Measurements from ENCODE around the gene GLI1. TPM values are rescaled to one million over a fixed set of nuclear protein-coding genes. Genes with fewer than 3 reads are reported as not detected.

GLI1 gene
- 7.4 to 12.6 TPM (median 10.1 TPM) in 5 replicates for total RNA-seq (2022; extraction: Qiagen RNA extraction)

DNA sequence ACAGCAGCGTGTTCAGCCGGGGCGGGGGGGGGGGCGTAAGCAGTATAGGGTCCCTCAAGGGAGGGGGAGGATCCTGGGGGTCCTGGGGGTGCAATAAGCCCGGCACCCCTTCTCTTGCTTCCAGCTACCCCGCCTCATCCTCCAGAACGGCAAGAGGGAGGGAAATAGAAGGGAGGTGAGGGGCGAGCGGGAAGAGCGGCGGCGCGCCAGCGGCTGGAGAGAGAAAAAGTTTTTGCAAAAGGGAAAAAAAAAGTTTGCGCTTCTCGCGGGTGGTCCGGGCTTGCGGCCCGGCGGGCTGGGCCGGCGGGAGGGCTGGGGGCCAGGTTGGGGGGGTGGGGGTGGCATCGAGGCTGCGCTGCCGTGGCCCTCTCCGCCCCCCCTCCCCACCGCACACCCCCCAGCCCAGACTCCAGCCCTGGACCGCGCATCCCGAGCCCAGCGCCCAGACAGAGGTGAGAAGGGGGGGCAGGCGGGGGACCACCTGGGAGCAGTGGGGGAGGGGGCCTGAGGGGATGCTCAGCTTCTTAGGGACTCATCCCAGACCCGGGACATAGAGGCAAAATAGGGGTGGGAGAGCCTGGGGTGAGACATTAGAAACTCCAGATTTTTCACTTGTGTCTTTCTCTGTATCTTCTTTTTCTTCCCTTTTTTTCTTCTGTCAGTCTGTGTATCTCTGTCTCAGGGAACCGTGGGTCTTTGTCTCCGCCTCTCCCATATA, at the start of gene GLI1:
Gene GLI1 (plus strand): TSS at position 36 of the 718 bp plus-strand sequence. CDS start 3,907 bp downstream, outside the sequence.

DNA sequence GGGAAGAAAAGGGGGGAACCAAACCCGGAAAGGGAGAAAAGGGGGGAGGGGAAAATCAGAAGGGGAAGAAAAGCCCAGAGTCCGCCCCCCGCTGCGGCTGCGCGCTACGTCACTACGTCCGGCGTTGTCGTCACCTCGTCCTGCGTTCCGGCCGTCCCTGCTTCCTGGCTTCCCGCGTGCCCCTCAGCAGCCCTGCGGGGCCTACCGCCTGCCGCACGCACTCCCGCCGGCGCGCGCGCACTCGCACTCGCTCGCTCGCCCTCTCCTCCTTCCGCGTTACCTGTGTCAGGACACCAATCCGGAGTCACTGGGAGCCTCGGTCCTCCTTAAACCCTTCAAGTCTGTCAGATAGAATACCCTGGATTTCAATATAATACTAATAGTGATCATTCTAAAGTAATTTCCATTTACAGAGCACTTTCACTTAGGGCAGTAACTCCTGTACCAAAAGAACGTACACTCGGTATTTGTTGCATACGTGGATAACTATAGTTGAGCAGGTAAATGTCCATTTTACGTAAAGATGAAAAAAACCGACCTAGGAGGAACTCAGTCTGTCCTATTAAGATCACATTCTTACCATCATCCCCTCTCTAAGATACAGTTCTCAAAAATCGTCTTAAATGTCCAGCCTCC, 28.5 kb upstream of the GLI1 start, which contains the start of gene R3HDM2:
Gene R3HDM2 (minus strand): TSS at position 113 of the 636 bp plus-strand sequence. CDS start 120,615 bp downstream, outside the sequence.

DNA sequence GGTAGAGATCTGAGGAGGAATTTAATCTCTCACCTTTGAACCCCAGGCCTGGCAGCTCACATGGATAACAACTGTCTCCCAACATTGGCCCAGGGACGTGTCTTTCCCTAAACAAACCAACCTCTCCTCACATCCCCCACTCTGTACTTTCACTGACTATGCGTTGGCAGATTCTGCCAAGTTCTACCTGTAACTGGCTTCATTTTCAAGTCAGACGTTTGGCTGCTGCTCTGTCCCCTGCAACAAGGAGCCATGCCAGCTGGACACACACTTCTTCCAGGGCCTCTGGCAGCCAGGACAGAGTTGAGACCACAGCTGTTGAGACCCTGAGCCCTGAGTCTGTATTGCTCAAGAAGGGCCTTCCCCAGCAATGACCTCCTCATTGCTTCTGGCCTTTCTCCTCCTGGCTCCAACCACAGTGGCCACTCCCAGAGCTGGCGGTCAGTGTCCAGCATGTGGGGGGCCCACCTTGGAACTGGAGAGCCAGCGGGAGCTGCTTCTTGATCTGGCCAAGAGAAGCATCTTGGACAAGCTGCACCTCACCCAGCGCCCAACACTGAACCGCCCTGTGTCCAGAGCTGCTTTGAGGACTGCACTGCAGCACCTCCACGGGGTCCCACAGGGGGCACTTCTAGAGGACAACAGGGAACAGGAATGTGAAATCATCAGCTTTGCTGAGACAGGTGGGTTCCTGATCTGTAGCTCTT, 24.9 kb upstream of the GLI1 start, which contains the start of gene INHBC:
Gene INHBC (plus strand): TSS at position 268 of the 707 bp plus-strand sequence. CDS start 103 bp downstream, at position 371.

DNA sequence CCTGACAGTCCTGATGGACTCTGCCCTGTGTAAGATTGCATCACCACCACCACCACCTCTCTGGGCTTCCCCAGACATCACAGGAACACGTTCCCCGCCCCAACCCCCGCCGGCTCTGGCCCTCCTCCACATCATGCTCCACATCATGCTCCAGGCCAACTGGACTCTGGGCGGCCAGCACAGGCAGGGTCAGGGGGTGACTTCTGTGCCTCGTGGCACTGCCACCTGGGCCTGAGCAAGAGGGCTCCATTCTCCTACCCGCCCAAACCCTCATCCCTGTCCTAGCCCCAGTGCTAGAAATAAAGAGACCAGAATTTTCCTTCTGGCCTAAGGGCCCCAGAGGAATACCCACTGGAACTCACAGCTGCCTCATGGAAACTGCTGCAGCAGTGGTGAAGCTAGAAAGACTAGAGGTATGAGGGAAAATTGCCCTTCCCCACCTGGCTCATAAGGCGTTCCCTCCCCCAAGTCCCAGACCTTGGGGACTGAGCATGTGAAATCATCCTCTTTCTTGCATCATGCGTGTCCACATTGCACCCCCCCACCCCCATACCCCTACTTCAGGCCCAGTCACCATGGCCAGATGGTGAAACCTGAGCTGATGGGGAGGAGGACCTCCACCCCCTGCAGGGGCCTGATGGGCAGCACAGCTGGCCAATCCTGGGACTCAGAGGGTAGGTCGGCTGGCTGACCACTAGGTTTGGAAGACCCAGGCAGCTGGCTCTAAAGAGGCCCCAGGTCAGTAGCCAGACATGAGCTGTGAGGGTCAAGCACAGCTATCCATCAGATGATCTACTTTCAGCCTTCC, 4.8 kb upstream of the GLI1 start, which contains the start of gene INHBE:
Gene INHBE (plus strand): TSS at position 742 of the 808 bp plus-strand sequence. CDS start 230 bp downstream, outside the sequence.

DNA sequence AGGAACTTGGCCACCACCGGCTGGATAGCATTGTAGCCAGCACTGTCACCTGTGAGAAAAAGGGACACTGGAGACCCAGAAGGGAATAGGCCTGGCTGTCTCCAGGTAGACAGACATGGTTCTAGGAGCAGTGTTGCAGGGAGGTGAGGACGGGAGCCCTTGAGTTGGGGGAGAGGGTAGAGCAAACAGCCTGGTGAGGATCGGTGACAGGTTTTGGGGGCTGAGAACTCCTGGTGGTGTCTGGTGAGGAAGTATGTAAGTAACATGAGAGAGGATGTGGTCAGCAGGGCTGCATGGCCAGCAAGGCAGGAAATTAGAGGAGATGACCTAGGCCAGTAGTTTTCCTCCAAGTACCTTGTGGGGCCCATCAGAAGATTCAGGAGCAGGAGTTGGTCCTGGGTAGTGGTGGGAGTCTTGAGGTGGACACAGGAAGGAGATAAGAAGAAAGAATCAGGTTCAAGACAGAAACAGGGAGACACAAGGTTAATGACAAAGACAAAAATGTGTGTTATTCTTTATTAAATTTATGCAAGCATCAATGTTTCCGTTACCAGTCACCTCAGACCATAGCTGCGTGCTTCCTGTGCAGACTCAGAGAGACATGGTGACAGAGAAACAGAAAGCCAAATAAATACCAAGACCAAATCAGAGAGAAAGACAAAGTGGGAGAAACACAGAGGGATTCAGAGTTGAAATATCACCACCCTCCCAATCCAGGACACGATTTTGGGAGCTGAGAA, 20.0 kb downstream of the GLI1 start, which contains the start of gene ARHGAP9:
Gene ARHGAP9 (minus strand): TSS at position 491 of the 740 bp plus-strand sequence. CDS start 460 bp downstream, at position 31.

DNA sequence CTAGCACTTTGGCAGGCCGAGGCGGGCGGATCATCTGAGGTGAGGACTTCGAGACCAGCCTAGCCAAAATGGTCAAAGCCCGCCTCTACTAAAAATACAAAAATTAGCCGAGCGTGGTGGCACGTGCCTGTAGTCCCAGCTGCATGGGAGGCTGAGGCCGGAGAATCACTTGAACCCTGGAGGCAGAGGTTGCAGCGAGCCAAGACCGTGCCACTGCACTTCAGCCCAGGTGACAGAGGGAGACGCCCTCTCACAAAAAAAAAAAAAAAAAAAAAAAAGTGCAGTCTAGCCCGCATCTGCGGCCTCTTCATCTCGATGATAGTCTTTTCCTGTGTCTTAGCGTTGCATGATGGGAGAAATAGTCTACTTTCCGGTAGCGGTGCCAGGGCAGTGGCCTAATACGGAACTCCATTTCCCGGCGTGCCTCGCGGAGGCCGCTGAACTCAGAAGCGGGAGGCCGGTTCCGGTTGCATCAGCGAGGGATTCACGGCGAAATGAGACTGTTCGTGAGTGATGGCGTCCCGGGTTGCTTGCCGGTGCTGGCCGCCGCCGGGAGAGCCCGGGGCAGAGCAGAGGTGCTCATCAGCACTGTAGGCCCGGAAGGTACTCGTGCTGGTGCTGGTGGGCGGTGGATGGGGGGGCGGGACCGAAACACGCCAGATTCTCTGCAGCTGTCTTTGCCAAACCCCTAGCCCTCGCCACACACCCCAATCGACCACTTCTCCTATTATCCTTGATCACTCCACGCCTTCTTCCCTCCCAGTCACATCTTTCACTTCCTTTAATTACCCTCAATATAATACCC, 28.2 kb downstream of the GLI1 start, which contains the start of gene MARS1:
Gene MARS1 (plus strand): TSS at position 472 of the 805 bp plus-strand sequence. CDS start 23 bp downstream, at position 495.

DNA sequence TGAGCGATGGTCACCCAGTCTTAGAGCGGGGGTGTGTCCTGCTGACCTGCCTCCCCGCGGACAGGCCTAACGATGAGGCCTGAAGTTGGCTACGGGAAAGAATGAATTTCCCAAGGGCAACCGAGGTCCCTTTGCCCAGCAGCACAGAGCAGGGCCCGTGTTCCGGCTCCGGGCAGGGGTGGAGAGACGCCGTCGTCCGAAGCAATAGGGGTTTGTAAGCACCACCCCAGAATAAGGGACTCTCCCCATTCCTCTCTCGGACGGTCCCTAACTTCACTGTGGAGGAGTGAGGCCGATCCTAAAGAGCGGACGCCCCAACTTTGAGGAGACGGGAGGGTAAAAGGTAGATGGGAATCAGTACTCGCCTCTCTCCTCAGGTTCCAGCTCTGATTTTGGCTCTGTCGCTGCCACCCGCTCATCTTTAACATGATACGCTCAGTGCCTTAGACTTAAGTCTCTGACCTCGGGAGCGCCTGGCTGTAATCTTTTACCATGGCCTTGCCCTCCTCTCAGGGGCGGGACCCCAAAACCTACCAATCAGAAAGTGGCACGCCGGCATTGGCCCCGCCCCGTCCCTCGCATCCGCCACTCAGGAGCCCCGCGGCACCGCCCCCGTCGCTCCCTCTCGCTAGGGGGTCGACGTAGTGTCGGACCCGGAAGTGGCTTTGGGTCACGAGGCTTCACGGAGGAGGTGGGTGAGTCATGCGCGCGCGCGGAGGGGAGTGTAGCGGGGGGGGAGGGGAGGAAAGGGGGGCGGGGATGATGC, 60.7 kb downstream of the GLI1 start, which contains the start of gene DDIT3:
Gene DDIT3 (minus strand): TSS at position 462 of the 766 bp plus-strand sequence. CDS start 3,108 bp downstream, outside the sequence.

Other genes with a start within 250 kb of the GLI1 start
- 4.1 to 6.2 TPM (median 5.4 TPM) in 5 replicates for gene NXPH4, start 243.0 kb upstream of the GLI1 start, total RNA-seq (2022; extraction: Qiagen RNA extraction)
- 123 to 141 TPM (median 136 TPM) in 5 replicates for gene SHMT2, start 230.1 kb upstream of the GLI1 start, total RNA-seq (2022; extraction: Qiagen RNA extraction)
- gene STAC3, start 208.6 kb upstream of the GLI1 start, total RNA-seq (2022; extraction: Qiagen RNA extraction): 0.33 to 0.47 TPM (median 0.42 TPM) in 5 replicates
- 9.1 to 11.3 TPM (median 10.0 TPM) in 5 replicates for gene R3HDM2, start 28.7 kb upstream of the GLI1 start, total RNA-seq (2022; extraction: Qiagen RNA extraction)
- gene INHBC, start 25.0 kb upstream of the GLI1 start, total RNA-seq (2022; extraction: Qiagen RNA extraction): 0.05 to 0.08 TPM in 2 of 5 replicates, not detected in the others
- 0.08 to 0.16 TPM (median 0.10 TPM) in 4 of 5 replicates, not detected in the other for gene INHBE, start 4.5 kb upstream of the GLI1 start, total RNA-seq (2022; extraction: Qiagen RNA extraction)
- 0.26 to 0.73 TPM (median 0.36 TPM) in 5 replicates for gene ARHGAP9, start 20.1 kb downstream of the GLI1 start, total RNA-seq (2022; extraction: Qiagen RNA extraction)
- gene MARS1, start 28.3 kb downstream of the GLI1 start, total RNA-seq (2022; extraction: Qiagen RNA extraction): 143 to 306 TPM (median 151 TPM) in 5 replicates
- gene DDIT3, start 60.7 kb downstream of the GLI1 start, total RNA-seq (2022; extraction: Qiagen RNA extraction): 29.1 to 35.1 TPM (median 30.6 TPM) in 5 replicates
- gene MBD6, start 63.0 kb downstream of the GLI1 start, total RNA-seq (2022; extraction: Qiagen RNA extraction): 18.9 to 33.3 TPM (median 27.2 TPM) in 5 replicates
- 111 to 169 TPM (median 122 TPM) in 5 replicates for gene DCTN2, start 87.4 kb downstream of the GLI1 start, total RNA-seq (2022; extraction: Qiagen RNA extraction)
- gene KIF5A, start 90.3 kb downstream of the GLI1 start, total RNA-seq (2022; extraction: Qiagen RNA extraction): 0.10 to 0.36 TPM (median 0.24 TPM) in 5 replicates
- gene PIP4K2C, start 131.4 kb downstream of the GLI1 start, total RNA-seq (2022; extraction: Qiagen RNA extraction): 37.8 to 45.2 TPM (median 40.1 TPM) in 5 replicates
- 14.1 to 19.9 TPM (median 19.8 TPM) in 5 replicates for gene DTX3, start 145.0 kb downstream of the GLI1 start, total RNA-seq (2022; extraction: Qiagen RNA extraction)
- 4.8 to 6.9 TPM (median 6.3 TPM) in 5 replicates for gene ARHGEF25, start 151.7 kb downstream of the GLI1 start, total RNA-seq (2022; extraction: Qiagen RNA extraction)
- gene B4GALNT1, start 173.4 kb downstream of the GLI1 start, total RNA-seq (2022; extraction: Qiagen RNA extraction): 33.2 to 55.1 TPM (median 48.9 TPM) in 5 replicates
- gene OS9, start 234.3 kb downstream of the GLI1 start, total RNA-seq (2022; extraction: Qiagen RNA extraction): 114 to 128 TPM (median 119 TPM) in 5 replicates